PC-3 (cell line): ENCODE measurements around the gene USP46. TPM values are rescaled to one million over a fixed set of nuclear protein-coding genes. Genes with fewer than 3 reads are reported as not detected.

ENCODE experiments used
- ATAC-seq: fragments of 200-7000 bp; cut with Tn5 transposase; 2 replicates; pipeline ENCODE4 v1.9.1; 2020; ENCODE audit warnings: mild to moderate bottlenecking, moderate library complexity
- BruUV-seq: library from RNA; stranded (reverse); fragments of 400-500 nt; replicated peaks from 2 replicates; lab custom pipeline; 2021; lab: Mats Ljungman, UMichigan
- CTCF ChIA-PET: fragments of 300-600 bp; sonication (Branson Sonifier 250); formaldehyde crosslinking; loops from one replicate; lab custom pipeline; 2022; ENCODE audit warnings: antibody characterized with exemption; lab: Charles Lee
- POLR2A ChIA-PET: fragments of 300-600 bp; sonication (Branson Sonifier 250); formaldehyde crosslinking; loops from one replicate; lab custom pipeline; 2022; ENCODE audit warnings: antibody characterized with exemption; ENCODE audit not compliant: unreplicated experiment; lab: Charles Lee
- DNase-seq: peaks from one replicate; pipeline ENCODE4 v3.0.0-alpha.2; 2015
- H2AFZ ChIP-seq: fragments of 300-600 bp; sonication (generic); 2 replicates; pipeline ENCODE4 v1.6.0; 2016; ENCODE audit warnings: antibody characterized with exemption, low read length
- H3F3A ChIP-seq: fragments of 300-600 bp; sonication (generic); one replicate; pipeline ENCODE4 v1.6.0; 2017; ENCODE audit warnings: antibody characterized with exemption, low read length, control low read depth, mild to moderate bottlenecking; ENCODE audit not compliant: unreplicated experiment
- H3K27ac ChIP-seq: fragments of 300-600 bp; sonication (generic); 2 replicates; pipeline ENCODE4 v1.5.1; 2016; ENCODE audit warnings: mild to moderate bottlenecking, low read length
- H3K27me3 ChIP-seq: fragments of 300-600 bp; sonication (generic); 2 replicates; pipeline ENCODE4 v1.6.1; 2016; ENCODE audit warnings: low read length, mixed read lengths
- H3K36me3 ChIP-seq: fragments of 300-600 bp; sonication (generic); 2 replicates; pipeline ENCODE4 v1.6.1; 2016; ENCODE audit warnings: low read depth, mixed run types, low read length, mixed read lengths
- H3K4me1 ChIP-seq: fragments of 300-600 bp; sonication (generic); 2 replicates; pipeline ENCODE4 v1.5.1; 2016; ENCODE audit warnings: low read length; ENCODE audit not compliant: insufficient read depth
- H3K4me2 ChIP-seq: fragments of 300-600 bp; sonication (generic); 2 replicates; pipeline ENCODE4 v1.6.0; 2016; ENCODE audit warnings: low read length
- H3K4me3 ChIP-seq: fragments of 300-600 bp; sonication (generic); 2 replicates; pipeline ENCODE4 v1.5.1; 2016; ENCODE audit warnings: mild to moderate bottlenecking, low read length, mixed read lengths
- H3K79me2 ChIP-seq: fragments of 300-600 bp; sonication (generic); 2 replicates; pipeline ENCODE4 v1.6.1; 2017; ENCODE audit warnings: low read length, mixed read lengths
- H3K9ac ChIP-seq: fragments of 300-600 bp; sonication (generic); 2 replicates; pipeline ENCODE4 v1.6.0; 2016; ENCODE audit warnings: mild to moderate bottlenecking, low read length
- H3K9me2 ChIP-seq: fragments of 300-600 bp; sonication (generic); replicated peaks from 2 replicates; pipeline ENCODE4 v1.6.1; 2016; ENCODE audit warnings: mixed run types, low read length, mixed read lengths
- H3K9me3 ChIP-seq: fragments of 300-600 bp; sonication (generic); 2 replicates; pipeline ENCODE4 v1.6.1; 2016; ENCODE audit warnings: low read length, mixed read lengths
- H4K20me1 ChIP-seq: fragments of 300-600 bp; sonication (generic); 2 replicates; pipeline ENCODE4 v1.6.1; 2016; ENCODE audit warnings: low read length, mixed read lengths
- CTCF ChIP-seq: fragments of 300-600 bp; sonication (generic); conservative IDR thresholded peaks from 2 replicates; pipeline ENCODE4 v1.5.1; 2017; ENCODE audit warnings: antibody characterized with exemption, low read depth, mild to moderate bottlenecking, low read length
- EZH2 ChIP-seq: fragments of 300-600 bp; sonication (generic); IDR thresholded peaks from one replicate; pipeline ENCODE4 v1.6.1; 2017; ENCODE audit warnings: antibody characterized with exemption, mild to moderate bottlenecking, low read length; ENCODE audit not compliant: unreplicated experiment
- EZH2phosphoT487 ChIP-seq: fragments of 300-600 bp; sonication (generic); IDR thresholded peaks from 2 replicates; pipeline ENCODE4 v1.6.1; 2018; ENCODE audit warnings: mild to moderate bottlenecking, antibody characterized with exemption, low read length, borderline replicate concordance
- intact Hi-C: fragments of 100-400 bp; cut with micrococcal nuclease; formaldehyde crosslinking; loops from 2 replicates; pipeline ENCODE4 v1.9.0; 2023
- total RNA-seq: library from RNA; depleted of rRNA; stranded (reverse); fragments of >200 nt; gene quantifications from 2 replicates; pipeline ENCODE4 v1.2.3, GENCODE V29; 2014

USP46 gene
- total RNA-seq, 1 experiment from 2014 or later, result 9.4 TPM

- no peaks in the 10 kb centered on the region for H4K20me1 ChIP-seq
- no peak for TF ChIP-seq EZH2phosphoT487
- no peak for TF ChIP-seq EZH2
- TF ChIP-seq CTCF, result no peak
- no peak overlapping the region for H3K9ac ChIP-seq
- no peak overlapping the region for H2AFZ ChIP-seq
- H3K9me2 ChIP-seq, result no peaks in the 10 kb centered on the region
- no peak overlapping the region for H3K27ac ChIP-seq
- DNase-seq, result no peak
- intact Hi-C loops, result no loop called here
- no peaks in the 10 kb centered on the region for H3K36me3 ChIP-seq
- no peak for ATAC-seq
- H3K9me3 ChIP-seq, result no peaks in the 10 kb centered on the region
- ChIA-PET CTCF (no interaction called here), POLR2A (no interaction called here)
- no peak overlapping the region for H3K4me2 ChIP-seq
- no peaks in the 10 kb centered on the region for H3K4me1 ChIP-seq
- no peaks in the 10 kb centered on the region for H3F3A ChIP-seq
- no peaks in the 10 kb centered on the region for H3K79me2 ChIP-seq
- BruUV-seq, result no TSS peak
- no peak overlapping the region for H3K4me3 ChIP-seq
- H3K27me3 ChIP-seq, result no peaks in the 10 kb centered on the region
Observed at GRCh38 chr4:52578951-52579350, 80.2 kb downstream of the USP46 start.

GRCh38 chr4:52577624-52577962 lies 81.5 kb downstream of the USP46 start:
- DNase-seq (no peak), ATAC-seq (no peak)
- Histone ChIP-seq H3K9me2 (no peaks in the 10 kb centered on the region), H3K27ac (no peak overlapping the region), H3K36me3 (no peaks in the 10 kb centered on the region), H3K4me2 (no peak overlapping the region), H3F3A (no peaks in the 10 kb centered on the region), H2AFZ (no peak overlapping the region), H4K20me1 (no peaks in the 10 kb centered on the region), H3K9me3 (no peaks in the 10 kb centered on the region), H3K4me1 (peaks cover 12% of the 10 kb centered on the region), H3K9ac (no peak overlapping the region), H3K79me2 (no peaks in the 10 kb centered on the region), H3K4me3 (no peak overlapping the region), H3K27me3 (no peaks in the 10 kb centered on the region)
- ChIA-PET CTCF (no interaction called here), POLR2A (no interaction called here)
- BruUV-seq, result no TSS peak
- TF ChIP-seq CTCF (no peak), EZH2phosphoT487 (no peak), EZH2 (no peak)
- intact Hi-C loops, result no loop called here

GRCh38 chr4:52576961-52577623 lies 82.0 kb downstream of the USP46 start:
- DNase-seq (peak; percentile 72), ATAC-seq (no peak)
- Histone ChIP-seq H3K4me3 (no peak overlapping the region), H3K27ac (no peak overlapping the region), H3K4me2 (no peak overlapping the region), H3K4me1 (peaks cover 14% of the 10 kb centered on the region), H3K27me3 (no peaks in the 10 kb centered on the region), H3K36me3 (no peaks in the 10 kb centered on the region), H3K9me2 (no peaks in the 10 kb centered on the region), H3K79me2 (no peaks in the 10 kb centered on the region), H4K20me1 (no peaks in the 10 kb centered on the region), H2AFZ (no peak overlapping the region), H3K9ac (no peak overlapping the region), H3F3A (no peaks in the 10 kb centered on the region), H3K9me3 (no peaks in the 10 kb centered on the region)
- ChIA-PET POLR2A (interaction anchor here (0.6 kb wide), 1 partner anchor 1187 kb away, joined by 3 read pairs; no protein-coding TSS in a partner anchor), CTCF (no interaction called here)
- BruUV-seq, result no TSS peak
- TF ChIP-seq CTCF, result no peak
- TF ChIP-seq EZH2, result no peak
- TF ChIP-seq EZH2phosphoT487, result no peak
- intact Hi-C loops, result no loop called here
